GM19438 (cell line): Measurements from ENCODE around the gene GPR157.
"Not testable (repeated sequence)": the region's sequence is repeated elsewhere in the genome, so short reads cannot be mapped to it uniquely, and the experiment has no call there.

Experiments used
- ATAC-seq: cut with Tn5 transposase; IDR thresholded peaks from one replicate; pipeline ENCODE4 v1.9.1; 2021; ENCODE audit warnings: low read depth; ENCODE audit not compliant: unreplicated experiment

GPR157 gene

GRCh38 chr1:9149151-9149550 lies 20.2 kb upstream of the GPR157 start:
- no peak for ATAC-seq

GRCh38 chr1:9146156-9146555 lies 17.3 kb upstream of the GPR157 start:
- ATAC-seq = no peak

GRCh38 chr1:9145714-9146113 lies 16.8 kb upstream of the GPR157 start:
- no peak for ATAC-seq

DNA sequence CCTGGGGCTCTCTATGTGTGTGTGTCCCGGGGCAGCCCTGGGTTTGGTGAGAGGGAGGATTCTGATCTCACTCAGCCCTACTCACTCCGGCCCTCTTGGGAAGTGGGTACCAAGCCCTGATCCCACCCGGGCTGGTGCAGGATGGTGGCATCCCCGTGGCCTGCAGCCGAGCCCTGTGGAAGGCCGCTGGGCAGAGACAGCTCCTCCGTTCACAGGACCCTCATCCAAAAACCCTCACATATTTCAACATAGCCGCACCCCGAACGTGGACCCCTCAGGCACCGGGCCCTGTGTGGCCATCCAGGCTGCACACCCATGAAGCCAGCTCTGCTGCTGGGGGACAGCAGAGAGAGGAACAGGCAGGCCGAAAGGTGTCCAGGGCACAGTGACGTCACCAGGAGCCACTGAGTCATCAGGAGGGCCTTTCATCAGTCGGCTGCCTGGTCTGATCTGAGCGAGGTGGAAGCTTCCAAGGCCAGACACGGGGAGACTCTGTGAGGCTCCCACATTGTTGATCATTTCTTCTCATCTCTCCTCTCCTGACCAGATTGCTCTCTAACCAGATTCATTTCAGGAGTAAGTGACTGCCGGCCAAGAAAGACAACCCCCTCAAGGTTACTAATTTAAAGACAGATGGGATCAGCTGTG lies 16.2 kb upstream of the GPR157 start:
- no peak for ATAC-seq

- ATAC-seq = not testable (repeated sequence)
Observed at GRCh38 chr1:9144494-9144893, 15.6 kb upstream of the GPR157 start.

DNA sequence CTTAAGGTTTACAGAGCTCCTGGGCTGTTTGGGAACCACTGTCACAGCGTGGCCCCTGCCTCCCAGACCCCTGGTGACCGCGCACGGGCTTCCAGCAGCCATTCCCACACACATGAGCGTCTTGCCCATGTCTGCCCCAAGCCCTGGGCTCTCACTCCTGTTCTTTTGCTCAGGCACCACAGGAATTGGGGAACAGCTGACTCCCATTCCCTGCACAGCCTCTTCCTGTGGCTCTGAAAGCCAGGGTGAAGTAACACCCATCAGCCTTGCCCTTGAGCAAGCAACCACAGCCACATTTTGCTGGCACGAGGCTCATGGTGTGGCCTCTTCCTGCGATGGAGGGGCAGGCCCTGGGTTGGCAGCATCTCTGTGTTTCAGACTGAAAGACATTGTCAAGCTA lies 14.3 kb upstream of the GPR157 start:
- ATAC-seq = no peak

DNA sequence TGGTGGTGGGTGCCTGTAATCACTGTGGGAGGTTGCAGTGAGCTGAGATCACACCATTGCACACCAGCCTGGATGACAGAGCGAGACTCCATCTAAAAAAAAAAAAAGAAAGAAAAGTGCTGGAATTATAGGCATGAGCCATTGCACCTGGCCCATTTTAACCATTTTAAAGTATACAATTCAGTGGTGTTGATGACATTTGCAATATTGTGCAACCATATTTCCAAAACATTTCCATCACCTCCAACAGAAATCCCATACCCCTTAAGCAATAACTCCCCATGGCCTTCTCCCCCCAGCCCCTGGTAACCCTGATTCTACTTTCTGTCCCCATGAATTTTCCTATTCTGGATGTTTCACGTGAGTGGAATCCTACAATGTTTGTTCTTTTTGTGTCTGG lies 11.0 kb upstream of the GPR157 start:
- ATAC-seq = no peak

GRCh38 chr1:9136932-9137331 lies 8.0 kb upstream of the GPR157 start:
- no peak for ATAC-seq

GRCh38 chr1:9135073-9135836 lies 6.4 kb upstream of the GPR157 start:
- ATAC-seq = no peak

GRCh38 chr1:9133870-9134585 lies 5.1 kb upstream of the GPR157 start:
- no peak for ATAC-seq

DNA sequence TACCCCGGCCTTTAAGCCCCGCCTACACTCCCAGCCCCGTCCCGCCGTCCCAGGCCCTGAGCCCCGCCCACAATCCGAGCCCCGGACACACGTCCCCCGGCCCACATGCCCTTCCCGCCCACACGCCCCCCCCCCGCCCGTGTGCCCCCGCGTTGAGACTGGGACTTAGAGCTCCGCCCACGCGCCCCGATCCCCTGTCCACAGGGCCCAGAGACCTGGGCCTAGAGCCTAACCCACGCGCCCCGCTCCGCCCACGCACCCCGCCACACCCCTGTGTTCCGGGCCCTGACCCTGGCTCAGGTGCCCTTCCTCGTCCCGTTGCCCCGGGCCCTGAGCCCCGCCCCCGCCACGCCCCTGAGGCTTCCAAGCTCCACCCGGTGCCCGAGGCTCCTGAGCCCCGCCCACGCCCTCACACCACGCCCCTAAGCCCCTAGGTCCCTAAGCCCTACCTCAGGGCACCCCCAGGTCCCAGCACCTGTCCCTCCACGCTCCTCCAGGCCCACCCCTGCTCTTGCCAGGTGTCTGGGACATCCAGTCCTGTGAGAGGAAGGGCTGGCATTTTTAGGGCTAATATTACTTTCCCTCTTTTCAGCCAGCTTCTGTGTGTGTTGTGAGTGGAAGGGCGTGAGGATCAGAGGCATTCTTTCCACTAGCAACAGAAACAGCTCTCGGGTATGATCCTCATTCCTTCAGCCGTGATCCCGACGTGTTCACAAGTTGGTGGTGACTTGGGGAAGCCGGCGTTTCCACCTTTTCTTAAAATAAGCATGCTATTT lies 552 bp upstream of the GPR157 start:
- ATAC-seq = peak; percentile 55

GRCh38 chr1:9128166-9128519 lies 759 bp downstream of the GPR157 start:
- peak; percentile 12 for ATAC-seq

GRCh38 chr1:9127395-9128165 lies 1.3 kb downstream of the GPR157 start:
- ATAC-seq = no peak

GRCh38 chr1:9126511-9126910 lies 2.4 kb downstream of the GPR157 start:
- ATAC-seq = no peak

DNA sequence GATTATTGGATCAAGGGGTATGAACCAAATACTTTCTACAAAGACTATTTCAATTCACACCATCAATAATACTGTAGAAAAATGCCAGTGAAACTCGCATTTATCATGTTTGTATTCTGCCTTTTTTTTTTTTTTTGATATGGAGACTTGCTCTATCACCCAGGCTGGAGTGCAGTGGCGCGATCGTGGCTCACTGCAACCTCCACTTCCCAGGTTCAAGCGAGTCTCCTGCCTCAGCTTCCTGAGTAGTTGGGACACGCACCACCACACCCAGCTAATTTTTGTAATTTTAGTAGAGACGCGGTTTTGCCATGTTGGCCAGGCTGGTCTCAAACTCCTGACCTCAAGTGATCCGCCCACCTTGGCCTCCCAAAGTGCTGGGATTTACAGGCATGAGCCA lies 3.1 kb downstream of the GPR157 start:
- not testable (repeated sequence) for ATAC-seq

GRCh38 chr1:9125325-9125724 lies 3.6 kb downstream of the GPR157 start:
- ATAC-seq = no peak

- ATAC-seq = not testable (repeated sequence)
Observed at GRCh38 chr1:9124389-9124788, 4.5 kb downstream of the GPR157 start.

DNA sequence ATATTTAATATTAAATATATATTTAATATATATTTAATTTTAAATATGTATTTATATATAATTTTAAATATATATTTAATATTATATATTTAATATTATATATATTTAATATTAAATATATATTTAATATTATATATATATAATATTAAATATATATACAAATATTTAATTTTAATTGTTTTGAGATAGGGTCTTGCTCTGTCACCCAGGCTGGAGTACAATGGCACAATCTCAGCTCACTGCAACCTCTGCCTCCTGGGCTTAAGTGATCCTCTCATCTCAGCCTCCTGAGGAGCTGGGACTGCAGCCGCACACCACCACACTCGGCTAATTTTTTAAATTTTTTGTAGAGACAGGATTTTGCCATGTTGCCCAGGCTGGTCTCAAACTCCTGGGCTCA lies 5.2 kb downstream of the GPR157 start:
- ATAC-seq = not testable (repeated sequence)

DNA sequence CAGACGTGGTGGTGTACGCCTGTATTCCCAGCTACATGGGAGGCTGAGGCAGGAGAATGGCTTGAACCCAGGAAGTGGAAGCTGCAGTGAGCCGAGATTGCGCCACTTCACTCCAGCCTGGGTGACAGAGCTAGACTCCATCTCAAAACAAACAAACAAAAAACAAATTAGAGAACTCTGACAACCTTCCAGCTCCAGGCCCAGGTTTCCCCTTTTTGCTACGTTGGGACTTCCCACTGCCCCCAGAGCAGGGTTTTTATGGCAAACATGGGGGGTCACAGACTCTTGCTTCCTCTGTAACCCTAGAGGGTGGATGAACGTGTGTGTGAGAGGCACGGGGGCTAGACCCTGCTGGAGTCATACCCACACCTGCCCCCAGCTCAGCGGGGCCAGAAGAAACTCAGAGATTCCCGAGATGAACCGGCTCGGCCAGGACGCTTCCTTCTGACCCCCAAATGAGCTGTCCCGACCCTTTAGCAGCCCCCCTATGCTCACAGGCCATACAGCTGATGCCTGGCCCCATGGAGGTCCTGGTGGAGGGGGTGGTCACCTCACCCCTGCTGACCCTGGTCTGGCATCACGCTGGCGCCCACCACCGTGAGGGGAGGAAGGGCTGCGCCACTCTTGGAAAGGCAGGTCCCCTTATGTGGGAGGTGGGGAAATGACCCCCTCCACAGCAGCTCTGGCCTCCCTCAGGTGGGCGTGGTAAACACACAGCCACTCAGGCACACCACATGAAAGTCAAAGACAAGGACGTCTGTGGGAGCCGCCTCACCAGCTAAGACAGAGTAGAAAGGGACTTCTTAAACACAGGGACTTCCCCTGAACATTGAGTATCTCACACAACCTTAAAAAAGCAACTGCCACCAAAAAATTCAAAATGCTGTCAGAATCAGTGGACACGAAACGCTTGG lies 7.1 kb downstream of the GPR157 start:
- no peak for ATAC-seq
